Keratinocyte (primary cell): ENCODE data around the gene SCAMP2. TPM values are rescaled to one million over a fixed set of nuclear protein-coding genes. Genes with fewer than 3 reads are reported as not detected.

Experiments
- DNase-seq: peaks from one replicate; pipeline ENCODE4 v3.0.0-alpha.2; 2011; ENCODE audit warnings: low read depth, missing footprints, low spot score
- FAIRE-seq: peaks from 2 replicates; lab custom pipeline; 2011; peaks lifted over from hg19 to GRCh38; lab: Jason Lieb, UNC
- H2AFZ ChIP-seq: 2 replicates; pipeline ENCODE4 v1.6.0; 2012; ENCODE audit warnings: low read length, control low read depth, inconsistent platforms; ENCODE audit not compliant: control insufficient read depth
- H3K27ac ChIP-seq: 2 replicates; pipeline ENCODE4 v1.5.1; 2011; ENCODE audit warnings: low read length; ENCODE audit not compliant: control insufficient read depth, insufficient read depth
- H3K27me3 ChIP-seq: 3 replicates; pipeline ENCODE4 v1.6.0; 2011; ENCODE audit warnings: low read length; ENCODE audit not compliant: control insufficient read depth, insufficient read depth; ENCODE audit errors: extremely low read depth
- H3K36me3 ChIP-seq, 2 experiments: 2 replicates in 1 of 2; 3 replicates in 1 of 2; pipeline ENCODE4 v1.5.1; 2011; ENCODE audit warnings: low read length in 2 of 2, mild to moderate bottlenecking in 1 of 2; ENCODE audit not compliant: control insufficient read depth in 2 of 2, insufficient read depth in 2 of 2; ENCODE audit errors: extremely low read depth in 1 of 2
- H3K4me1 ChIP-seq: 3 replicates; pipeline ENCODE4 v1.5.1; 2011; ENCODE audit warnings: low read length; ENCODE audit not compliant: control insufficient read depth, insufficient read depth; ENCODE audit errors: extremely low read depth
- H3K4me2 ChIP-seq: 3 replicates; pipeline ENCODE4 v1.6.0; 2011; ENCODE audit warnings: low read depth, low read length; ENCODE audit not compliant: control insufficient read depth, insufficient read depth; ENCODE audit errors: extremely low read depth
- H3K4me3 ChIP-seq, 3 experiments: fragments of 200-600 bp in 1 of 3; sonication (generic) in 1 of 3; 2 replicates in 2 of 3; 3 replicates in 1 of 3; pipeline ENCODE4 v1.5.1; 2011 to 2016; ENCODE audit warnings: low read length in 3 of 3, mild to moderate bottlenecking in 3 of 3, control low read depth in 2 of 3, inconsistent platforms in 1 of 3, low read depth in 1 of 3, mixed read lengths in 1 of 3, mixed run types in 1 of 3, moderate library complexity in 1 of 3; ENCODE audit not compliant: control insufficient read depth in 2 of 3, insufficient read depth in 2 of 3; ENCODE audit errors: extremely low read depth in 1 of 3
- H3K79me2 ChIP-seq: 2 replicates; pipeline ENCODE4 v1.6.0; 2012; ENCODE audit warnings: low read length; ENCODE audit not compliant: control insufficient read depth, insufficient read depth
- H3K9ac ChIP-seq: 3 replicates; pipeline ENCODE4 v1.6.0; 2011; ENCODE audit warnings: low read length; ENCODE audit not compliant: control insufficient read depth, insufficient read depth; ENCODE audit errors: extremely low read depth
- H3K9me1 ChIP-seq: 3 replicates; pipeline ENCODE4 v1.6.0; 2011; ENCODE audit warnings: low read length; ENCODE audit not compliant: control insufficient read depth, insufficient read depth; ENCODE audit errors: extremely low read depth
- H3K9me3 ChIP-seq: 2 replicates; pipeline ENCODE4 v1.5.1; 2012; ENCODE audit warnings: low read depth, low read length; ENCODE audit not compliant: control insufficient read depth
- H4K20me1 ChIP-seq: 3 replicates; pipeline ENCODE4 v1.6.0; 2011; ENCODE audit warnings: low read length; ENCODE audit not compliant: control insufficient read depth, insufficient read depth; ENCODE audit errors: extremely low read depth
- EZH2 ChIP-seq: IDR thresholded peaks from one replicate; pipeline ENCODE4 v1.6.1; 2012; ENCODE audit warnings: inconsistent platforms, mild to moderate bottlenecking, low read length, moderate library complexity
- dilution Hi-C: fragments of 300-500 bp; cut with MboI; formaldehyde crosslinking; loops from one replicate; pipeline ENCODE4 v1.7.0; 2020; ENCODE audit warnings: low sequenced_read_pairs; ENCODE audit not compliant: extremely low pct_ligation_motif_present
- polyA plus RNA-seq, 5 experiments: library from polyadenylated mRNA; depleted of rRNA in 3 of 5; stranded (reverse) in 3 of 5; stranded (forward) in 1 of 5; unstranded in 1 of 5; fragments of >200 nt; gene quantifications; 1 replicate in 1 of 5; 2 replicates in 3 of 5; 3 replicates in 1 of 5; pipeline versions ENCODE4 v1.2.1 to v1.2.3, GENCODE V29; 2011 to 2012; ENCODE audit warnings: missing spikeins in 2 of 5, low read depth in 1 of 5, low replicate concordance in 1 of 5
- TF ChIP-seq, protein P1 (sequence below), 3 experiments: IDR thresholded peaks in 1 of 3; conservative IDR thresholded peaks in 1 of 3; optimal IDR thresholded peaks in 1 of 3; 2 replicates in 2 of 3; 3 replicates in 1 of 3; pipeline versions ENCODE3 to v1.5.1; 2011; ENCODE audit warnings: low read length in 3 of 3, mild to moderate bottlenecking in 3 of 3, moderate library complexity in 2 of 3, control low read depth in 1 of 3, inconsistent platforms in 1 of 3; ENCODE audit not compliant: insufficient read depth in 2 of 3; ENCODE audit errors: extremely low read depth in 1 of 3

Gene SCAMP2
- polyA plus RNA-seq, 1 donor (not counting 4 experiments of a cell fraction or from before 2014, with no cell fraction given) = 72.8 TPM

DNA sequence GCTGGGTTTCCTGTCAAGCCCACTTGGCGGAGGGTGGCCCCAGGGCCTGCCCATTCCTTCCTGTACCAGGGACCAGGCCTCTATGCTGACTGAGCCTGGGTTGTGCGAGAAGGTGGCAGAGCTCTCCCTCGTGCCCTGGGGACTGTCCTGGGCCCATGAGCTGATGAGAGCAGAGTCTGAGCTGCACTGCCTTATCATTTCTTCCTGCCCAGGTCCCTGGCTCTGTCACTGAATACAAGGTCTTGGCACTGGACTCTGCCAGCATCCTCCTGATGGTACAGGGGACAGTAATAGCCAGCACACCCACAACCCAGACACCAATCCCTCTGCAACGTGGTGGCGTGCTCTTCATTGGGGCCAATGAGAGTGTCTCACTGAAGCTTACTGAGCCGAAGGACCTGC lies 24.1 kb upstream of the SCAMP2 start:
- Histone ChIP-seq H3K4me1 (peaks cover 8% of the 10 kb centered on the region), H3K4me2 (no peak overlapping the region), H3K36me3 (peaks cover 18 to 30% of the 10 kb centered on the region in 2 experiments), H4K20me1 (no peaks in the 10 kb centered on the region), H3K79me2 (no peaks in the 10 kb centered on the region), H3K27me3 (no peaks in the 10 kb centered on the region), H3K4me3 (no peak overlapping the region), H3K9me3 (no peaks in the 10 kb centered on the region), H3K9ac (no peak overlapping the region), H3K9me1 (no peaks in the 10 kb centered on the region), H2AFZ (no peak overlapping the region), H3K27ac (no peak overlapping the region)
- dilution Hi-C loops = no loop called here
- DNase-seq (no peak), FAIRE-seq (no peak)
- TF ChIP-seq, protein P1, sequence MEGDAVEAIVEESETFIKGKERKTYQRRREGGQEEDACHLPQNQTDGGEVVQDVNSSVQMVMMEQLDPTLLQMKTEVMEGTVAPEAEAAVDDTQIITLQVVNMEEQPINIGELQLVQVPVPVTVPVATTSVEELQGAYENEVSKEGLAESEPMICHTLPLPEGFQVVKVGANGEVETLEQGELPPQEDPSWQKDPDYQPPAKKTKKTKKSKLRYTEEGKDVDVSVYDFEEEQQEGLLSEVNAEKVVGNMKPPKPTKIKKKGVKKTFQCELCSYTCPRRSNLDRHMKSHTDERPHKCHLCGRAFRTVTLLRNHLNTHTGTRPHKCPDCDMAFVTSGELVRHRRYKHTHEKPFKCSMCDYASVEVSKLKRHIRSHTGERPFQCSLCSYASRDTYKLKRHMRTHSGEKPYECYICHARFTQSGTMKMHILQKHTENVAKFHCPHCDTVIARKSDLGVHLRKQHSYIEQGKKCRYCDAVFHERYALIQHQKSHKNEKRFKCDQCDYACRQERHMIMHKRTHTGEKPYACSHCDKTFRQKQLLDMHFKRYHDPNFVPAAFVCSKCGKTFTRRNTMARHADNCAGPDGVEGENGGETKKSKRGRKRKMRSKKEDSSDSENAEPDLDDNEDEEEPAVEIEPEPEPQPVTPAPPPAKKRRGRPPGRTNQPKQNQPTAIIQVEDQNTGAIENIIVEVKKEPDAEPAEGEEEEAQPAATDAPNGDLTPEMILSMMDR (optimal IDR thresholded peaks at IDR 0.05 in 1 of 3, IDR thresholded peaks at IDR 0.05 in 1 of 3, conservative IDR thresholded peaks at IDR 0.05 in 1 of 3; ENCODE audit: extremely low read depth in 1 of 3, insufficient read depth in 2 of 3, low read length in 3 of 3) = no peak
- TF ChIP-seq EZH2 = no peak

DNA sequence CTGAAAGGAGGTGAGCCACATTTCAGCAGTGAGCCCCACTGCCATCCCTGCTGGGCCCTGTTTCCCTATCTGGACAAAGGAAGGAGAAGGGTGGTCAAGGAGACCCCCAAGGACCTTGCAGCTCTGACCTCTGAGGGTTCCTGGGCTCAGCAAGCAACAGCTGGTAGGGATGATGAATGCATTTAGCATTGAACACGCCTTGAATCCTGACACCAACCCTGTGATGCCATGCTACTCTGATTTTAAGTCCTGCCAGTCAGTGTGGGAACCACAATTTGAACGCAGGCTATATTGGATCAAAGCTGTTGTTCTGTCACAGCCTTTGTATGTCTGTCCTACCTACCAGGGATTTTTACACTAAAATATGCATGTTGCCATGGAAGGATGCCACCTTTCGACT lies 23.2 kb upstream of the SCAMP2 start:
- no peaks in the 10 kb centered on the region for H3K27me3 ChIP-seq

More for the DNA sequence above, 23.2 kb upstream of the SCAMP2 start:
- Histone ChIP-seq H3K9me3 (no peaks in the 10 kb centered on the region), H4K20me1 (no peaks in the 10 kb centered on the region), H2AFZ (no peak overlapping the region), H3K27ac (no peak overlapping the region), H3K9me1 (no peaks in the 10 kb centered on the region), H3K4me1 (peaks cover 11% of the 10 kb centered on the region), H3K4me3 (no peak overlapping the region), H3K79me2 (no peaks in the 10 kb centered on the region), H3K4me2 (no peak overlapping the region), H3K36me3 (peaks cover 16 to 24% of the 10 kb centered on the region in 2 experiments), H3K9ac (no peak overlapping the region)
- TF ChIP-seq EZH2 = no peak
- TF ChIP-seq, protein P1 (optimal IDR thresholded peaks at IDR 0.05 in 1 of 3, IDR thresholded peaks at IDR 0.05 in 1 of 3, conservative IDR thresholded peaks at IDR 0.05 in 1 of 3; ENCODE audit: extremely low read depth in 1 of 3, insufficient read depth in 2 of 3, low read length in 3 of 3) = no peak
- FAIRE-seq (no peak), DNase-seq (no peak)
- dilution Hi-C loops = no loop called here
